HCT116 (cell line): ENCODE data around the gene AK5. TPM values are rescaled to one million over a fixed set of nuclear protein-coding genes. Genes with fewer than 3 reads are reported as not detected.

Source experiments
- ATAC-seq: fragments of 200-7000 bp; cut with Tn5 transposase; 2 replicates; pipeline ENCODE4 v1.9.1; 2020; ENCODE audit warnings: mild to moderate bottlenecking, moderate library complexity
- BruUV-seq: library from RNA; stranded (reverse); fragments of 400-500 nt; replicated peaks from 2 replicates; lab custom pipeline; 2021; lab: Mats Ljungman, UMichigan
- CTCF ChIA-PET: fragments of 300-600 bp; sonication (Branson Sonifier 250); formaldehyde crosslinking; loops from one replicate; lab custom pipeline; 2021; ENCODE audit warnings: antibody characterized with exemption; lab: Charles Lee
- POLR2A ChIA-PET: fragments of 300-600, 350-600 bp; sonication (Branson Sonifier 250); formaldehyde crosslinking; loops from one replicate; lab custom pipeline; 2021; ENCODE audit warnings: antibody characterized with exemption; lab: Charles Lee
- RAD21 ChIA-PET, 2 experiments: fragments of 300-600 bp; sonication (Branson Sonifier 250); formaldehyde crosslinking; loops; one replicate each; lab custom pipeline; 2023; ENCODE audit warnings: low total read pairs in 2 of 2; ENCODE audit not compliant: uncharacterized antibody in 2 of 2, unreplicated experiment in 2 of 2, low non-redundant PET in 1 of 2; lab: Charles Lee
- DNase-seq: peaks from one replicate; pipeline ENCODE4 v3.0.0-alpha.2; 2010; ENCODE audit warnings: low read depth, low spot score
- H2AFZ ChIP-seq: fragments of 200-600 bp; shearing (Covaris generic), sonication (generic); 2 replicates; pipeline ENCODE4 v1.6.1; 2017; ENCODE audit warnings: low read depth, mixed run types, mixed read lengths, antibody characterized with exemption, low read length; ENCODE audit not compliant: poor library complexity, severe bottlenecking
- H3K27ac ChIP-seq: 2 replicates; pipeline ENCODE4 v1.5.1; 2012; ENCODE audit warnings: low read depth, low read length
- H3K27me3 ChIP-seq: fragments of 200-600 bp; sonication (generic); 2 replicates; pipeline ENCODE4 v1.6.1; 2016; ENCODE audit warnings: mixed run types, low read length, mixed read lengths; ENCODE audit not compliant: insufficient read depth
- H3K36me3 ChIP-seq, 2 experiments: fragments of 200-500 bp in 1 of 2; fragments of 200-600 bp in 1 of 2; sonication (Bioruptor generic) in 1 of 2; sonication (generic) in 1 of 2; 2 replicates each; pipeline versions ENCODE4 v1.5.1 to v1.6.1; 2014 to 2016; ENCODE audit warnings: low read length in 2 of 2, inconsistent platforms in 1 of 2, mixed read lengths in 1 of 2, mixed run types in 1 of 2; ENCODE audit not compliant: insufficient read depth in 2 of 2, control insufficient read depth in 1 of 2
- H3K4me1 ChIP-seq, 2 experiments: fragments of 200-600 bp in 1 of 2; sonication (generic) in 1 of 2; 2 replicates each; pipeline versions ENCODE4 v1.5.1 to v1.6.1; 2012 to 2017; ENCODE audit warnings: low read length in 2 of 2, inconsistent platforms in 1 of 2, mild to moderate bottlenecking in 1 of 2, mixed read lengths in 1 of 2, mixed run types in 1 of 2, moderate library complexity in 1 of 2; ENCODE audit not compliant: insufficient read depth in 2 of 2, control insufficient read depth in 1 of 2
- H3K4me2 ChIP-seq: fragments of 200-600 bp; sonication (generic); 2 replicates; pipeline ENCODE4 v1.6.1; 2017; ENCODE audit warnings: mixed run types, low read length, mixed read lengths
- H3K4me3 ChIP-seq, 2 experiments: fragments of 200-600 bp in 1 of 2; sonication (generic) in 1 of 2; replicated peaks in 1 of 2; 2 replicates each; pipeline ENCODE4 v1.5.1; 2011 to 2016; ENCODE audit warnings: low read length in 2 of 2, control low read depth in 1 of 2, low read depth in 1 of 2, mild to moderate bottlenecking in 1 of 2, mixed read lengths in 1 of 2, mixed run types in 1 of 2
- H3K79me2 ChIP-seq: fragments of 200-600 bp; sonication (generic); 2 replicates; pipeline ENCODE4 v1.6.1; 2017; ENCODE audit warnings: mild to moderate bottlenecking, mixed run types, low read length, moderate library complexity, mixed read lengths; ENCODE audit not compliant: insufficient read depth
- H3K9ac ChIP-seq: fragments of 200-600 bp; sonication (generic); 2 replicates; pipeline ENCODE4 v1.6.1; 2016; ENCODE audit warnings: low read length, mixed read lengths
- H3K9me2 ChIP-seq: fragments of 200-600 bp; sonication (generic), shearing (Covaris generic); 2 replicates; pipeline ENCODE4 v1.6.1; 2017; ENCODE audit warnings: mixed run types, mild to moderate bottlenecking, moderate library complexity; ENCODE audit not compliant: insufficient read depth
- H3K9me3 ChIP-seq, 2 experiments: fragments of 200-500 bp in 1 of 2; fragments of 200-600 bp in 1 of 2; sonication (Bioruptor generic) in 1 of 2; sonication (generic) in 1 of 2; 2 replicates each; pipeline ENCODE4 v1.6.1; 2014 to 2017; ENCODE audit warnings: low read length in 2 of 2, mixed read lengths in 2 of 2, inconsistent platforms in 1 of 2, low read depth in 1 of 2, mild to moderate bottlenecking in 1 of 2, mixed run types in 1 of 2, moderate library complexity in 1 of 2; ENCODE audit not compliant: control insufficient read depth in 1 of 2, insufficient read depth in 1 of 2
- H4K20me1 ChIP-seq: fragments of 200-600 bp; sonication (generic), shearing (Covaris generic); 2 replicates; pipeline ENCODE4 v1.6.1; 2017; ENCODE audit warnings: mixed run types, mild to moderate bottlenecking, moderate library complexity; ENCODE audit not compliant: insufficient read depth
- ATF3 ChIP-seq: IDR thresholded peaks from 2 replicates; pipeline ENCODE4 v1.6.1; 2012
- CBX3 ChIP-seq: IDR thresholded peaks from 2 replicates; pipeline ENCODE4 v1.6.1; 2012; ENCODE audit warnings: low read depth
- CEBPB ChIP-seq: IDR thresholded peaks from 2 replicates; pipeline ENCODE4 v1.6.1; 2012; ENCODE audit warnings: low read depth
- CTCF ChIP-seq, 3 experiments: fragments of 200-600 bp in 1 of 3; sonication (generic) in 1 of 3; IDR thresholded peaks in 2 of 3; conservative IDR thresholded peaks in 1 of 3; 2 replicates each; pipeline ENCODE4 v1.5.1; 2012 to 2017; ENCODE audit warnings: low read depth in 2 of 3, low read length in 2 of 3, antibody characterized with exemption in 1 of 3, borderline replicate concordance in 1 of 3, control low read depth in 1 of 3, mild to moderate bottlenecking in 1 of 3, mixed read lengths in 1 of 3, mixed run types in 1 of 3, moderate library complexity in 1 of 3; ENCODE audit not compliant: insufficient read depth in 1 of 3
- EGR1 ChIP-seq: IDR thresholded peaks from 2 replicates; pipeline ENCODE4 v1.6.1; 2012; ENCODE audit warnings: low read depth
- ELF1 ChIP-seq: IDR thresholded peaks from 2 replicates; pipeline ENCODE4 v1.6.1; 2012; ENCODE audit warnings: low read depth, borderline replicate concordance
- EZH2phosphoT487 ChIP-seq: fragments of 200-600 bp; IDR thresholded peaks from 2 replicates; pipeline ENCODE4 v1.6.1; 2018; ENCODE audit warnings: antibody characterized with exemption, borderline replicate concordance
- FOSL1 ChIP-seq: IDR thresholded peaks from 2 replicates; pipeline ENCODE4 v1.6.1; 2012; ENCODE audit warnings: low read depth
- POLR2AphosphoS5 ChIP-seq: IDR thresholded peaks from 2 replicates; pipeline ENCODE4 v1.6.1; 2011; ENCODE audit warnings: mild to moderate bottlenecking, low read depth, low read length, moderate library complexity
- RAD21 ChIP-seq: IDR thresholded peaks from 2 replicates; pipeline ENCODE4 v1.6.1; 2012; ENCODE audit warnings: low read depth, mild to moderate bottlenecking
- REST ChIP-seq: IDR thresholded peaks from 2 replicates; pipeline ENCODE4 v1.6.1; 2012; ENCODE audit warnings: low read depth
- SIN3A ChIP-seq: IDR thresholded peaks from 2 replicates; pipeline ENCODE4 v1.6.1; 2012; ENCODE audit warnings: low read depth
- SP1 ChIP-seq: IDR thresholded peaks from 2 replicates; pipeline ENCODE4 v1.6.1; 2012; ENCODE audit warnings: low read depth
- SRF ChIP-seq: IDR thresholded peaks from 2 replicates; pipeline ENCODE4 v1.6.1; 2012; ENCODE audit warnings: low read depth
- TCF7L2 ChIP-seq: IDR thresholded peaks from 2 replicates; pipeline ENCODE4 v1.7.0; 2011; ENCODE audit warnings: borderline replicate concordance, inconsistent platforms; ENCODE audit not compliant: insufficient read depth, insufficient read length; ENCODE audit errors: extremely low read depth
- YY1 ChIP-seq: IDR thresholded peaks from 2 replicates; pipeline ENCODE4 v1.6.1; 2011; ENCODE audit warnings: low read length, low read depth, moderate library complexity, mild to moderate bottlenecking; ENCODE audit not compliant: insufficient replicate concordance; ENCODE audit errors: extremely low read depth
- ZBTB33 ChIP-seq: IDR thresholded peaks from 2 replicates; pipeline ENCODE4 v1.6.1; 2011; ENCODE audit warnings: mild to moderate bottlenecking, low read length, moderate library complexity; ENCODE audit not compliant: insufficient replicate concordance; ENCODE audit errors: extremely low read depth
- ZFX ChIP-seq: fragments of 450-650 bp; IDR thresholded peaks from 2 replicates; pipeline ENCODE4 v1.6.1; 2017
- intact Hi-C: fragments of 100-400 bp; cut with micrococcal nuclease; formaldehyde crosslinking; loops from 2 replicates; pipeline ENCODE4 v1.10.0; 2022
- total RNA-seq: library from RNA; stranded (reverse); gene quantifications from one replicate; pipeline ENCODE4 v1.2.1, GENCODE V29; 2021; ENCODE audit not compliant: unreplicated experiment

Gene AK5
- total RNA-seq, 1 experiment from 2014 or later: 0.22 TPM

- RAD21 ChIA-PET: no interaction called here
- Histone ChIP-seq H3K27ac (no peak overlapping the region), H3K36me3 (no peaks in the 10 kb centered on the region), H3K79me2 (no peaks in the 10 kb centered on the region), H2AFZ (no peak overlapping the region), H3K9ac (no peak overlapping the region), H3K27me3 (no peaks in the 10 kb centered on the region), H3K4me2 (no peak overlapping the region), H3K9me3 (no peaks in the 10 kb centered on the region)
- intact Hi-C loops: no loop called here
- no peak for DNase-seq
- POLR2A ChIA-PET: interaction anchor here (1.0 kb wide), 1 partner anchor 20 kb away, joined by 3 read pairs; the partner anchor contains the start of gene PIGK
- CTCF ChIA-PET: no interaction called here
- BruUV-seq: no TSS peak
- TF ChIP-seq SIN3A (no peak), YY1 (no peak), POLR2AphosphoS5 (no peak), ZFX (no peak), REST (no peak), SRF (no peak), RAD21 (no peak), TCF7L2 (no peak), CTCF (IDR thresholded peaks at IDR 0.05 in 2 of 3, conservative IDR thresholded peaks at IDR 0.05 in 1 of 3; ENCODE audit: borderline replicate concordance in 1 of 3, insufficient read depth in 1 of 3, low read depth in 2 of 3, low read length in 2 of 3) (no peak), EZH2phosphoT487 (no peak), ATF3 (no peak), ELF1 (no peak), CBX3 (no peak), CEBPB (no peak), ZBTB33 (no peak), EGR1 (no peak), SP1 (no peak), FOSL1 (no peak)
- TF ChIP-seq, all 23 proteins: peak for 0
- H3K4me3 ChIP-seq: no peak overlapping the region
- no peaks in the 10 kb centered on the region for H3K4me1 ChIP-seq
- no peak for ATAC-seq
- no peaks in the 10 kb centered on the region for H4K20me1 ChIP-seq
- H3K9me2 ChIP-seq: no peaks in the 10 kb centered on the region
Measured at GRCh38 chr1:77239311-77239710, 42.5 kb upstream of the AK5 start.
